ENCODE measurements around the gene NFIB. TPM values are rescaled to one million over a fixed set of nuclear protein-coding genes. Genes with fewer than 3 reads are reported as not detected.

NFIB gene
- polyA plus RNA-seq, 2 of the 4 experiments (the other 2 are of a cell fraction), result 10.7 to 21.7 TPM

DNA sequence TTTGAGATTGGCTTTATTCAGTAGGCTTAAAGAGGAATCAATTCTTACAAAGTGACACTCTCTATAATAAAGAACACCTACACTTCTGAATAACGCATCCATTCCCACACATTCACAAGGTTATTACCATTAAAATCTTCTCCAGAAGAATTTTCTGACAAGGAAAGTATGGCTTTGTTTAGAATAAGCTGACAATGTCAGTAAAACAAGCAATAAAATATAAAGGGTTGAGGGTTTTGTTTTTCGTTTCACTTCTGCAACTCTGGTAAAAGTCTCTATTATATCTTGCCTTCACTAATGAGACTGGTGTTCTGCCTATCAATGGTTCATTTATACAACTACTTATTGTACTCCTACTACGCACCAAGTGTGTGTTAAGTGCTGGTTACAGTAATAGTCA, 169.7 kb downstream of the NFIB start:
- no peak overlapping the region for H3K27ac ChIP-seq
- no peak for ATAC-seq
- FAIRE-seq, result no peak
- no peaks in the 10 kb centered on the region for H3K9me3 ChIP-seq
- no peak overlapping the region for H3K4me2 ChIP-seq
- H3K4me1 ChIP-seq, result peaks cover 16% of the 10 kb centered on the region
- DNase-seq (ENCODE audit: low read depth in 1 of 2, low spot score in 1 of 2), result no peak
- ChIA-PET POLR2A (no interaction called here), CTCF (no interaction called here)
- 91% methylated on average over 3 of the region's 3 CpGs for WGBS (ENCODE audit: missing lambda C conversion rate)
- H3K4me3 ChIP-seq, result no peak overlapping the region
- no peak for TF ChIP-seq RCOR1 (IDR thresholded peaks at IDR 0.05; ENCODE audit: low read depth, low read length)
- no peak for TF ChIP-seq ZNF302 (CRISPR knock-in tag; IDR thresholded peaks at IDR 0.05)
- no peak for TF ChIP-seq NR3C1 (IDR thresholded peaks at IDR 0.05)
- TF ChIP-seq HOXB13 (CRISPR knock-in tag; IDR thresholded peaks at IDR 0.05; ENCODE audit: low read depth), result no peak
- no peak for TF ChIP-seq ZC3H11A (IDR thresholded peaks at IDR 0.05)

DNA sequence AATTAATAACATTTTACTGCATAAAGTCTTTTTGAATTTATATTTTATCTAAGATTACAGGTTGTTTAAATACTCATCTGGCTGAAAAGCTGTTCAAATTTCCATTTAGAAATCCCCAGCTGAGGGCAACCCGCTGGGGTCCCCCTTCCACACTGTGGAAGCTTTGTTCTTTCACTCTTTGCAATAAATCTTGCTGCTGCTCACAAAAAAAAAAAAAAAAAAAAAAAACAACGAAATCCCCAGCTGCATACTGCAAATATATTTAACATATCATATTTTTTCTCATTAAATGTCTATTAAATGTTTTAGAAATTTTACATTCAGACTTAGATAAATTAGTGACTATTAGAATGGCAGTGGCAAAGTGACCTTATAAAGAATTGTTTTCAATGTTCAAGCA, 172.2 kb downstream of the NFIB start:
- Histone ChIP-seq H3K4me3 (no peak overlapping the region), H3K4me1 (no peaks in the 10 kb centered on the region), H3K9me3 (no peaks in the 10 kb centered on the region), H3K4me2 (no peak overlapping the region), H3K27ac (no peak overlapping the region)
- 62% methylated on average over 2 of the region's 2 CpGs for WGBS (ENCODE audit: missing lambda C conversion rate)
- CTCF ChIA-PET, result interaction anchor here (0.6 kb wide), 1 partner anchor 1001 kb away, joined by 3 read pairs; no protein-coding TSS in a partner anchor
- ATAC-seq (no peak), DNase-seq (ENCODE audit: low read depth in 1 of 2, low spot score in 1 of 2) (no peak), FAIRE-seq (no peak)
- TF ChIP-seq, protein P1, sequence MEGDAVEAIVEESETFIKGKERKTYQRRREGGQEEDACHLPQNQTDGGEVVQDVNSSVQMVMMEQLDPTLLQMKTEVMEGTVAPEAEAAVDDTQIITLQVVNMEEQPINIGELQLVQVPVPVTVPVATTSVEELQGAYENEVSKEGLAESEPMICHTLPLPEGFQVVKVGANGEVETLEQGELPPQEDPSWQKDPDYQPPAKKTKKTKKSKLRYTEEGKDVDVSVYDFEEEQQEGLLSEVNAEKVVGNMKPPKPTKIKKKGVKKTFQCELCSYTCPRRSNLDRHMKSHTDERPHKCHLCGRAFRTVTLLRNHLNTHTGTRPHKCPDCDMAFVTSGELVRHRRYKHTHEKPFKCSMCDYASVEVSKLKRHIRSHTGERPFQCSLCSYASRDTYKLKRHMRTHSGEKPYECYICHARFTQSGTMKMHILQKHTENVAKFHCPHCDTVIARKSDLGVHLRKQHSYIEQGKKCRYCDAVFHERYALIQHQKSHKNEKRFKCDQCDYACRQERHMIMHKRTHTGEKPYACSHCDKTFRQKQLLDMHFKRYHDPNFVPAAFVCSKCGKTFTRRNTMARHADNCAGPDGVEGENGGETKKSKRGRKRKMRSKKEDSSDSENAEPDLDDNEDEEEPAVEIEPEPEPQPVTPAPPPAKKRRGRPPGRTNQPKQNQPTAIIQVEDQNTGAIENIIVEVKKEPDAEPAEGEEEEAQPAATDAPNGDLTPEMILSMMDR (IDR thresholded peaks at IDR 0.05), result no peak
- no peak for TF ChIP-seq CEBPB (IDR thresholded peaks at IDR 0.05)
- TF ChIP-seq TFCP2L1 (CRISPR knock-in tag; IDR thresholded peaks at IDR 0.05), result no peak
- TF ChIP-seq GATA3 (IDR thresholded peaks at IDR 0.05; ENCODE audit: borderline replicate concordance), result no peak
- no peak for TF ChIP-seq HEYL (CRISPR knock-in tag; IDR thresholded peaks at IDR 0.05)
- no peak for TF ChIP-seq EHF (CRISPR knock-in tag; IDR thresholded peaks at IDR 0.05)
- no peak for TF ChIP-seq NFE2L2 (conservative IDR thresholded peaks at IDR 0.05; ENCODE audit: low read length)
- no peak for TF ChIP-seq RFX5 (IDR thresholded peaks at IDR 0.05)
- POLR2A ChIA-PET, result interaction anchor here (0.6 kb wide), 1 partner anchor 38 kb away, joined by 6 read pairs; no protein-coding TSS in a partner anchor

DNA sequence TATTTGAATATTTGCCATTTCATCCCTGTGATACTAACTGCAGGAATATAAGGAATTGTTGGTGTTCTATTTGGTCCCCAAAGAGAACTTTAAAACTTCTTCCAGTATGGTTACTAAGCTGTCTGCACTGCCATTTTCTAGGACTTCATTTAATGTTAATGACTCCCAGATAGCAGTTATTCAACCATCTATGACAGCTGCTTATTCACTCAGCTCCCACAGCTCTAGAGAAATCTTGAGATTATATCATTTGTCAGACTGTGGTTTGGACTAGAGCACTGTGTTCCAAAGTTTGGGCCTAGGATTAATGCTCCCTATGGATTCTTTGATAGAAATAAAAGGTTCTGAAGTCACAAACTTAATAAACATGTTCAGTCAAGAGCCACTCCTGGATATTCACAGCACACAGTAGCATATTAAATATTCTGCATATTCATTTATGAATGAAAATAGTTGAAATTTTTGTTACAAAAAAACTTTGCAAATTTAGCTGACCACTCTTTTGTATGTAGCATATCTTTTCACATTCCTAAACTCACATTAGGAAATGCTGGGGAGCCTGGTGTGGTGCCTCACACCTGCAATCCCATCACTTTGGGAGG, 173.7 kb downstream of the NFIB start:
- FAIRE-seq, result no peak
- TF ChIP-seq EHF (CRISPR knock-in tag; IDR thresholded peaks at IDR 0.05), result no peak
- no peak for TF ChIP-seq KDM1A (IDR thresholded peaks at IDR 0.05; ENCODE audit: low read depth)
- TF ChIP-seq, protein P2, sequence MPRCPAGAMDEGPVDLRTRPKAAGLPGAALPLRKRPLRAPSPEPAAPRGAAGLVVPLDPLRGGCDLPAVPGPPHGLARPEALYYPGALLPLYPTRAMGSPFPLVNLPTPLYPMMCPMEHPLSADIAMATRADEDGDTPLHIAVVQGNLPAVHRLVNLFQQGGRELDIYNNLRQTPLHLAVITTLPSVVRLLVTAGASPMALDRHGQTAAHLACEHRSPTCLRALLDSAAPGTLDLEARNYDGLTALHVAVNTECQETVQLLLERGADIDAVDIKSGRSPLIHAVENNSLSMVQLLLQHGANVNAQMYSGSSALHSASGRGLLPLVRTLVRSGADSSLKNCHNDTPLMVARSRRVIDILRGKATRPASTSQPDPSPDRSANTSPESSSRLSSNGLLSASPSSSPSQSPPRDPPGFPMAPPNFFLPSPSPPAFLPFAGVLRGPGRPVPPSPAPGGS (IDR thresholded peaks at IDR 0.05), result no peak
- TF ChIP-seq, protein P3, sequence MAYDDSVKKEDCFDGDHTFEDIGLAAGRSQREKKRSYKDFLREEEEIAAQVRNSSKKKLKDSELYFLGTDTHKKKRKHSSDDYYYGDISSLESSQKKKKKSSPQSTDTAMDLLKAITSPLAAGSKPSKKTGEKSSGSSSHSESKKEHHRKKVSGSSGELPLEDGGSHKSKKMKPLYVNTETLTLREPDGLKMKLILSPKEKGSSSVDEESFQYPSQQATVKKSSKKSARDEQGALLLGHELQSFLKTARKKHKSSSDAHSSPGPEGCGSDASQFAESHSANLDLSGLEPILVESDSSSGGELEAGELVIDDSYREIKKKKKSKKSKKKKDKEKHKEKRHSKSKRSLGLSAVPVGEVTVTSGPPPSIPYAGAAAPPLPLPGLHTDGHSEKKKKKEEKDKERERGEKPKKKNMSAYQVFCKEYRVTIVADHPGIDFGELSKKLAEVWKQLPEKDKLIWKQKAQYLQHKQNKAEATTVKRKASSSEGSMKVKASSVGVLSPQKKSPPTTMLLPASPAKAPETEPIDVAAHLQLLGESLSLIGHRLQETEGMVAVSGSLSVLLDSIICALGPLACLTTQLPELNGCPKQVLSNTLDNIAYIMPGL (CRISPR knock-in tag; IDR thresholded peaks at IDR 0.05; ENCODE audit: borderline replicate concordance), result no peak
- TF ChIP-seq NPAS2 (CRISPR knock-in tag; IDR thresholded peaks at IDR 0.05; ENCODE audit: borderline replicate concordance), result no peak
- no peak for TF ChIP-seq HOXB13 (CRISPR knock-in tag; IDR thresholded peaks at IDR 0.05; ENCODE audit: low read depth)
- TF ChIP-seq, protein P4, sequence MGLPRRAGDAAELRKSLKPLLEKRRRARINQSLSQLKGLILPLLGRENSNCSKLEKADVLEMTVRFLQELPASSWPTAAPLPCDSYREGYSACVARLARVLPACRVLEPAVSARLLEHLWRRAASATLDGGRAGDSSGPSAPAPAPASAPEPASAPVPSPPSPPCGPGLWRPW (IDR thresholded peaks at IDR 0.05), result no peak
- no peak for TF ChIP-seq JUNB (IDR thresholded peaks at IDR 0.05)
- no peaks in the 10 kb centered on the region for H3K9me3 ChIP-seq
- no peak overlapping the region for H3K27ac ChIP-seq
- no peak overlapping the region for H3K4me3 ChIP-seq
- ATAC-seq, result no peak
- CTCF ChIA-PET, result interaction anchor here (0.8 to 1.4 kb wide), 3 partner anchors 8 to 289 kb away, joined by 3 read pairs; no protein-coding TSS in a partner anchor
- H3K4me1 ChIP-seq, result no peaks in the 10 kb centered on the region
- POLR2A ChIA-PET, result no interaction called here
- DNase-seq (ENCODE audit: low read depth in 1 of 2, low spot score in 1 of 2), result no peak
- no peak overlapping the region for H3K4me2 ChIP-seq

Measured in A549 (cell line).